Common myeloid progenitor, CD34-positive (primary cell): Measurements from ENCODE around the gene SERPINE2.

Source experiments
- CTCF ChIA-PET: fragments of 350-600 bp; sonication (Branson Sonifier 250); formaldehyde crosslinking; loops from one replicate; lab custom pipeline; 2021; ENCODE audit warnings: antibody characterized with exemption; lab: Charles Lee
- POLR2A ChIA-PET: fragments of 350-600 bp; sonication (Branson Sonifier 250); formaldehyde crosslinking; loops from one replicate; lab custom pipeline; 2021; ENCODE audit warnings: antibody characterized with exemption; lab: Charles Lee
- DNase-seq, 3 donors: peaks; one replicate each; pipeline versions ENCODE4 v3.0.0 to v3.0.0-alpha.2; 2013
- H3K27ac ChIP-seq, 2 experiments: 1 replicate in 1 of 2; 2 replicates in 1 of 2; pipeline ENCODE4 v1.7.0; 2013; ENCODE audit warnings: inconsistent platforms in 2 of 2, low read length in 2 of 2, mild to moderate bottlenecking in 2 of 2, low read depth in 1 of 2, moderate library complexity in 1 of 2; ENCODE audit not compliant: severe bottlenecking in 2 of 2, insufficient read depth in 1 of 2, poor library complexity in 1 of 2
- H3K27me3 ChIP-seq, 5 experiments: replicated peaks in 2 of 5; 1 replicate in 3 of 5; 2 replicates in 2 of 5; pipeline versions ENCODE4 v1.6.1 to v1.7.0; 2013; ENCODE audit warnings: low read length in 4 of 5, mild to moderate bottlenecking in 2 of 5, moderate library complexity in 2 of 5, inconsistent platforms in 1 of 5; ENCODE audit not compliant: insufficient read depth in 5 of 5, control insufficient read depth in 4 of 5
- H3K36me3 ChIP-seq, 4 experiments: 1 replicate in 2 of 4; 2 replicates in 2 of 4; pipeline versions ENCODE4 v1.6.1 to v1.7.0; 2013; ENCODE audit warnings: low read length in 3 of 4, control low read depth in 1 of 4, mild to moderate bottlenecking in 1 of 4; ENCODE audit not compliant: control insufficient read depth in 4 of 4, insufficient read depth in 4 of 4
- H3K4me1 ChIP-seq, 4 experiments: 1 replicate in 3 of 4; 2 replicates in 1 of 4; pipeline versions ENCODE4 v1.6.1 to v1.7.1; 2013; ENCODE audit warnings: low read length in 3 of 4, mild to moderate bottlenecking in 3 of 4, control low read depth in 1 of 4, inconsistent platforms in 1 of 4, moderate library complexity in 1 of 4; ENCODE audit not compliant: control insufficient read depth in 4 of 4, insufficient read depth in 4 of 4; ENCODE audit errors: control extremely low read depth in 1 of 4
- H3K4me3 ChIP-seq, 7 experiments: 1 replicate in 4 of 7; 2 replicates in 3 of 7; pipeline versions ENCODE4 v1.5.1 to v1.7.0; 2013; ENCODE audit warnings: mild to moderate bottlenecking in 7 of 7, low read length in 6 of 7, moderate library complexity in 6 of 7, inconsistent platforms in 2 of 7, low read depth in 2 of 7, control low read depth in 1 of 7; ENCODE audit not compliant: insufficient read depth in 4 of 7, control insufficient read depth in 1 of 7; ENCODE audit errors: extremely low read depth in 1 of 7
- H3K9me3 ChIP-seq, 5 experiments: 1 replicate in 4 of 5; 2 replicates in 1 of 5; pipeline versions ENCODE4 v1.6.1 to v1.7.1; 2013; ENCODE audit warnings: low read length in 4 of 5, mild to moderate bottlenecking in 2 of 5, inconsistent platforms in 1 of 5, low read depth in 1 of 5, moderate library complexity in 1 of 5; ENCODE audit not compliant: control insufficient read depth in 4 of 5, insufficient read depth in 2 of 5; ENCODE audit errors: control extremely low read depth in 1 of 5
- WGBS: methylation state at CpG from one replicate; pipeline ENCODE4 v1.1.5; 2013; ENCODE audit not compliant: insufficient coverage; 5-methylcytosine and 5-hydroxymethylcytosine counted together

Gene SERPINE2

GRCh38 chr2:223981241-223981640 lies 57.8 kb downstream of the SERPINE2 start:
- DNase-seq = no peak
- Histone ChIP-seq H3K36me3 (peaks cover 0 to 26% (median 5%) of the 10 kb centered on the region in 4 experiments), H3K4me1 (no peaks in the 10 kb centered on the region), H3K9me3 (no peaks in the 10 kb centered on the region), H3K27me3 (no peaks in the 10 kb centered on the region), H3K4me3 (no peak overlapping the region), H3K27ac (no peak overlapping the region)
- POLR2A ChIA-PET = no interaction called here
- CTCF ChIA-PET = interaction anchor here (1.4 to 2.5 kb wide), 7 partner anchors 9 to 303 kb away, joined by 3 to 11 read pairs (median 6); no protein-coding TSS in a partner anchor
- 100% methylated on average over 1 of the region's 1 CpG for WGBS

- ChIA-PET CTCF (interaction anchor here (1.4 to 2.5 kb wide), 5 partner anchors 8 to 82 kb away, joined by 3 to 11 read pairs (median 7); no protein-coding TSS in a partner anchor), POLR2A (no interaction called here)
- no peak overlapping the region for H3K4me3 ChIP-seq
- H3K27ac ChIP-seq = no peak overlapping the region
- no peaks in the 10 kb centered on the region for H3K27me3 ChIP-seq
- no peak for DNase-seq
- no peaks in the 10 kb centered on the region for H3K9me3 ChIP-seq
- no peaks in the 10 kb centered on the region for H3K4me1 ChIP-seq
- 100% methylated on average over 2 of the region's 4 CpGs for WGBS
- H3K36me3 ChIP-seq = peaks cover 0 to 27% (median 5%) of the 10 kb centered on the region in 4 experiments
Observed at GRCh38 chr2:223980803-223981202, 58.3 kb downstream of the SERPINE2 start.

- Histone ChIP-seq H3K4me3 (no peak overlapping the region), H3K36me3 (peaks cover 0 to 28% (median 5%) of the 10 kb centered on the region in 4 experiments), H3K9me3 (no peaks in the 10 kb centered on the region), H3K27ac (no peak overlapping the region), H3K4me1 (no peaks in the 10 kb centered on the region), H3K27me3 (no peaks in the 10 kb centered on the region)
- DNase-seq = no peak
- POLR2A ChIA-PET = no interaction called here
- CTCF ChIA-PET = interaction anchor here (1.2 to 2.5 kb wide), 5 partner anchors 8 to 83 kb away, joined by 3 to 11 read pairs (median 7); no protein-coding TSS in a partner anchor
- 100% methylated on average over 1 of the region's 1 CpG for WGBS
Observed at GRCh38 chr2:223980397-223980735, 58.7 kb downstream of the SERPINE2 start.

GRCh38 chr2:223979730-223980396 lies 59.2 kb downstream of the SERPINE2 start:
- POLR2A ChIA-PET = no interaction called here

GRCh38 chr2:223978451-223978850 lies 60.6 kb downstream of the SERPINE2 start:
- ChIA-PET POLR2A (no interaction called here), CTCF (interaction anchor here (0.7 to 1.6 kb wide), 6 partner anchors 9 to 391 kb away, joined by 3 to 5 read pairs (median 3); no protein-coding TSS in a partner anchor)
- no peaks in the 10 kb centered on the region for H3K9me3 ChIP-seq
- WGBS = 98% methylated on average over 3 of the region's 4 CpGs
- no peaks in the 10 kb centered on the region for H3K4me1 ChIP-seq
- H3K36me3 ChIP-seq = peaks cover 0 to 16% (median 1%) of the 10 kb centered on the region in 4 experiments
- DNase-seq = no peak
- H3K4me3 ChIP-seq = no peak overlapping the region
- no peaks in the 10 kb centered on the region for H3K27me3 ChIP-seq
- H3K27ac ChIP-seq = no peak overlapping the region

More at GRCh38 chr2:223979730-223980396, 59.2 kb downstream of the SERPINE2 start:
- CTCF ChIA-PET = interaction anchor here (1.2 to 2.5 kb wide), 4 partner anchors 9 to 83 kb away, joined by 3 to 11 read pairs (median 8); no protein-coding TSS in a partner anchor
- Histone ChIP-seq H3K27me3 (no peaks in the 10 kb centered on the region), H3K27ac (no peak overlapping the region), H3K4me3 (no peak overlapping the region), H3K4me1 (no peaks in the 10 kb centered on the region), H3K36me3 (peaks cover 0 to 28% (median 4%) of the 10 kb centered on the region in 4 experiments), H3K9me3 (no peaks in the 10 kb centered on the region)
- DNase-seq = no peak
- WGBS = 95% methylated on average over 2 of the region's 2 CpGs

GRCh38 chr2:223976635-223977226 lies 62.4 kb downstream of the SERPINE2 start:
- CTCF ChIA-PET = interaction anchor here (1.0 to 1.6 kb wide), 3 partner anchors 16 to 310 kb away, joined by 3 to 4 read pairs (median 3); no protein-coding TSS in a partner anchor
- POLR2A ChIA-PET = no interaction called here

GRCh38 chr2:223973606-223974005 lies 65.5 kb downstream of the SERPINE2 start:
- Histone ChIP-seq H3K27me3 (no peaks in the 10 kb centered on the region), H3K27ac (no peak overlapping the region), H3K36me3 (peaks cover 0 to 5% (median 0%) of the 10 kb centered on the region in 4 experiments), H3K9me3 (no peaks in the 10 kb centered on the region), H3K4me3 (no peak overlapping the region), H3K4me1 (no peaks in the 10 kb centered on the region)
- WGBS = 100% methylated on average over 3 of the region's 3 CpGs
- DNase-seq = no peak
- POLR2A ChIA-PET = no interaction called here
- CTCF ChIA-PET = interaction anchor here (0.6 to 1.8 kb wide), 3 partner anchors 17 to 939 kb away, joined by 3 to 7 read pairs (median 3); no protein-coding TSS in a partner anchor

More at GRCh38 chr2:223976635-223977226, 62.4 kb downstream of the SERPINE2 start:
- Histone ChIP-seq H3K27ac (no peak overlapping the region), H3K4me3 (no peak overlapping the region), H3K9me3 (no peaks in the 10 kb centered on the region), H3K4me1 (no peaks in the 10 kb centered on the region), H3K36me3 (peaks cover 0 to 11% (median 1%) of the 10 kb centered on the region in 4 experiments), H3K27me3 (no peaks in the 10 kb centered on the region)
- DNase-seq = no peak
- 100% methylated on average over 2 of the region's 3 CpGs for WGBS
